Fibroblast of the aortic adventitia (primary cell): ENCODE results near the gene C10orf67. TPM values are rescaled to one million over a fixed set of nuclear protein-coding genes. Genes with fewer than 3 reads are reported as not detected.

Experiments used
- DNase-seq: peaks from one replicate; pipeline ENCODE4 v3.0.0-alpha.2; 2010; ENCODE audit warnings: low read depth
- H3K4me3 ChIP-seq: 2 replicates; pipeline ENCODE4 v1.5.1; 2011; ENCODE audit warnings: low read depth, mild to moderate bottlenecking, control low read depth, low read length, moderate library complexity
- CTCF ChIP-seq: IDR thresholded peaks from 2 replicates; pipeline ENCODE4 v1.5.1; 2011; ENCODE audit warnings: mild to moderate bottlenecking, low read length, control low read depth, inconsistent platforms; ENCODE audit not compliant: insufficient read depth
- total RNA-seq: library from RNA; depleted of rRNA; stranded (reverse); fragments of >200 nt; gene quantifications from 2 replicates; pipeline ENCODE4 v1.2.3, GENCODE V29; 2012; ENCODE audit warnings: low replicate concordance

Gene C10orf67
- total RNA-seq, 1 donor = 0.09 TPM

GRCh38 chr10:23324351-23324750 is 20.2 kb downstream of the C10orf67 start:
- TF ChIP-seq CTCF = no peak
- H3K4me3 ChIP-seq = no peak overlapping the region

GRCh38 chr10:23322082-23322481 is 22.5 kb downstream of the C10orf67 start:
- H3K4me3 ChIP-seq = no peak overlapping the region
- DNase-seq = no peak
- no peak for TF ChIP-seq CTCF

More at GRCh38 chr10:23324351-23324750, 20.2 kb downstream of the C10orf67 start:
- no peak for DNase-seq

- TF ChIP-seq CTCF = no peak
- DNase-seq = no peak
- H3K4me3 ChIP-seq = no peak overlapping the region
These were observed 24.8 kb downstream of the C10orf67 start for GRCh38 chr10:23319835-23320234.

GRCh38 chr10:23318359-23318758 is 26.2 kb downstream of the C10orf67 start:
- no peak for DNase-seq
- H3K4me3 ChIP-seq = no peak overlapping the region
- TF ChIP-seq CTCF = no peak

GRCh38 chr10:23317416-23317815 is 27.2 kb downstream of the C10orf67 start:
- H3K4me3 ChIP-seq = no peak overlapping the region
- DNase-seq = no peak
- no peak for TF ChIP-seq CTCF

GRCh38 chr10:23316406-23316805 is 28.2 kb downstream of the C10orf67 start:
- TF ChIP-seq CTCF = no peak
- H3K4me3 ChIP-seq = no peak overlapping the region
- no peak for DNase-seq

GRCh38 chr10:23315966-23316365 is 28.6 kb downstream of the C10orf67 start:
- DNase-seq = no peak
- no peak for TF ChIP-seq CTCF
- H3K4me3 ChIP-seq = no peak overlapping the region
